AML-193 (cell line): ENCODE data around the gene SEC61B.
A peak's percentile ranks its signal among the peaks of the same experiment; 100 is the strongest.

Experiments used
- DNase-seq, 2 experiments: peaks; one replicate each; lab custom pipeline; 2025; lab: John Stamatoyannopoulos, UW

Gene SEC61B

GRCh38 chr9:99221621-99222415 is at the start of gene SEC61B, which contains the start of gene ALG2:
Gene SEC61B, plus strand, starts transcription at chr9:99222282. Its CDS starts 82 bp downstream, at chr9:99222364.
Gene ALG2, minus strand, starts transcription at chr9:99221942. Its CDS starts 48 bp downstream, at chr9:99221894.
- peak; percentile 86 to 94 for DNase-seq

DNA sequence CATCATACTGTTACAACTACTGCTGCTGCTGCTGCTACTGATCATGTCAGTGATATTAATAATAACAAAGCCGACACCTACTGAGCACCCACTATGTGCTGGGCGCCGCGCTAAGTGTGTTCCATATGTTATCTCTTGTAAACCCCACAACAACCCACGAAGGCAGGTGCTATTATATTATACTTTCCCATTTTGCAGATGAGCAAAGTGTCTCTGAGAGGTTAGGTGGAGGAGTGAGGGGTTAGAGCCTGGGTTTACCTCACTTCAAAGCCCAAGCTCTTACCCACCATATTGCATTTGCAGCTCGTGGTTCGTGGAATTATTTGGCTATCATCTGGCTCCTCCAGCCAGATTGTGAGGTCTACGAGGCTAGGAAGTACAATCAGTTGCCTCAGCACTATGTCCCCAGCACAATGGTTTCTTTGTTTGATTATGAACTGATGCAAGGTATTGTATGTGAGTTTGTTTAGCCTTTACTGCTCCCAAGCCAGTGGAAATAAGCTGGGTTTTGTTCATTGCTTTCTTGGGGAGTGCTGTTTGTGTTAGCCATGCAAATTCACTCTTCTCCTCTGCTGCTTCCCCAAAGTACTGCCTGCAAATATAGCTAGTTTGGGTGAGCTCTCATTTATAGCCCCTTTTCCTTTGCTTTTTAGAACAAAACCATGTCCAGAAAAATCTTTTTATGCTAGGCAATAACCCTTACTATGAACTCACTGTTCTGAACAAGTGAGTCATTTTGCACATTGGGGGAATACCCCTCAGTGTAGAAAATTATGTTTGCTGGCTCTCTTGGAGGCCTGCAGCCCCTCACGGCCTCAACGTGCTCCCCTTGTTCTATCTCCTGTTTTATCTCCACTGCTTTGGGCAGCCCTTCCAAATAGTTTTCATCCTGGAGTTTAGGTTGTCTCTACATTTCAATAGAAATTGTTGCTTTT is 48.2 kb upstream of the SEC61B start:
- DNase-seq: no peak

DNA sequence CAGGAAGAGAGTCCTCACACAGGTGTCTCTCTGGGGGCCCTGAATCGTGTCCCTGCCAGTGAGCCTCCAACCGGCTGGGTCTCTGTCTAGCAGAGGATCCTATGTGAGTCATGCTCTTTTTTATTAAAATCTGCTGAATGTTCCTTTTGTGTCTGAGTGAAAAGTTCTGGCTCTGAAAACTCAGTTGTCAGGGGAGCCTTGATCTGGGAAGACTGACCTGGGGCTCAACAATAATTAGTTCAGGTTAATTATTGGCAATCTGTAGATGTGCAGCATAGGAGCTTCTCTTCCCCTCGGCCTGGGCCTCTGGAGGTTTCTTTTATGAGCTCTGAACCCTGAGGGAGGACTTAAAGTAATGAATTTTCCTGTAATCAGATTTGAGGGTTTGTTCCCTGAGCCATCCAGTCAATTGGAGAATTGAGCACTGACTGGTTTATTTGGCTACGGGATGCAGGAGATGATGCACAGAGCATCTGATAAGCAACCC is 45.5 kb upstream of the SEC61B start:
- no peak for DNase-seq

- no peak for DNase-seq
These were observed 44.3 kb upstream of the SEC61B start for GRCh38 chr9:99177576-99178366.

GRCh38 chr9:99178912-99179872 is 42.9 kb upstream of the SEC61B start:
- DNase-seq: no peak

DNA sequence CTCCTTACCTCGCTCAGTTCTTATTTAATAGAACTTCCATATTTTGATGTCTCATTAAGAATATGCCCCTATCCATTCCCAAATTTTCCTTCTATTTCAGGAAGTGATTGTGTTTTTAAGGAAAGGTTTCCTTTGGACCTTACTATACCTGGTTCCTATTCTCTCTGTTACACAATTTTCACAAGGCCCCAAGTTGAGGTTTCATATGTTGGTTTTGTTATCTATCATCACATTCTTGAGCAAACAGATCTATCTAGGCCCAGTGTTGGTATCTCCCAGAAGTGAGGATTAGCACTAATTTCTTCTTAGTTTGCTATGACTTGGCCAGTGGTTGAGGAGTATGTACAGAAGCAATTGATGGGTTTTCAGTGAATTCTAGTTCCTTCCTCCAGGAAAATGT is 41.9 kb upstream of the SEC61B start:
- DNase-seq: no peak

GRCh38 chr9:99180662-99181061 is 41.4 kb upstream of the SEC61B start:
- DNase-seq: no peak

GRCh38 chr9:99181206-99181605 is 40.9 kb upstream of the SEC61B start:
- DNase-seq: no peak

GRCh38 chr9:99181621-99182020 is 40.5 kb upstream of the SEC61B start:
- DNase-seq: no peak

DNA sequence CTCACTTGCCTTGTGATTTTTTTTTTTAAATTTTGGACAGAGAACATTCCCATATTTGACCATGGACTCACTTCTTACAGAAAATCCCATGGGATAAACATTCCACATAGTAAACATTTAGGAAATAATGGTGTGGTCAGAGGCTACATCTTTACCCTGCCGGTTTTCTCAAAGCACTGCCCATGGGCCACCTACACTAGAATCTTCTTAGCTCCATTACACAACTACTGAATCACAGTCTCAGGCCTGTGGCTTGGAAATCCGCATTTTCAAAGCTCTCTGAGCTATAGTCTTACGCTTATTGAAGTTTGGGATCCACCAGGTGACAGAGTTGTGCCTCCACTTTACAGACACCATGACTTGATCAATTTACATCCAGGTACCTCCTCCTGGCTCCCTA is 39.7 kb upstream of the SEC61B start:
- DNase-seq: no peak

- no peak for DNase-seq
These were observed 38.5 kb upstream of the SEC61B start for GRCh38 chr9:99183616-99184015.

- DNase-seq: no peak
These were observed 38.0 kb upstream of the SEC61B start for GRCh38 chr9:99184110-99184474.

DNA sequence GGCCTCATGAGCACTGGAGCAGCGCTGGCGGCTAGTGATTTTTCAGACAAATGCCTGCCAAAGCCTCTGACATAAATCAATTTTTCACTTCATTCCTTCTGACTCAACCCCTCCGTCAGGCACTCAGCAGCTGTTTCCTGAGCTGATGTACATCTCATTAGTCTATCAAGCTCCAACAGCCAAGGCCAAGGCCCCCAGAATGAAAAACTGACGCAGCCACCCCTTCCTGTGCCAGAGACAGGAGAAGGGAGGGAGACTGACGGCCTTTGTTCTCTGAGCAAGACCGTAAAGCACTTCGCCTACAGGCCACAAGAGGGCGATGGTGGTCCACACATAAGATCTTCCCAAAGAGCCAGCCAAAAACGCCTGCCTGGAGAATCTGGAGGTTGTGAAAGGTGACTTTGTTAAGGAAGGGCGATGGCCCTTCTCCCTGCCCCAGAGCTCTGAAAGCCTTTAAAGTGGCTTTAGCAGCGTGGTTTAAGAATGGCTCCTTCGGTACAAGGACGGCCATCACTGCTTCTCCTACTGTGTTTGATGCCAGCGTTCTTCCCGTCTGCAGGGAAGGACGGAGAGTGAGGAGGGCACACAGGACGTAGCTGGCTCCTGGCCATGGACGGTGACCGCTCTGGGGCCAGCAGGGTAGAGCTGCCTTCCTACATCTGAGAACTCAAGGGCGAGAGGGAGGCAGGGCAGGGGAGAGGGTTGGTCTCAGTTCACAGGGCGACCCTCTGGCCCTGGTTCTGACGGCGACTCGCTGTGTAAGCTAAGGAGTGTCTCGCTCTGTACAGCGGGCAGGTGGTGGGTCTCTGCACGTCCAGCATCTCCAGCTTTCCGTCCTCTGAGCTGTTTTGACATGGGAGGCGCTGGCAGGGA is 37.4 kb upstream of the SEC61B start:
- peak; percentile 54 to 56 for DNase-seq

GRCh38 chr9:99185348-99185632 is 36.8 kb upstream of the SEC61B start:
- no peak for DNase-seq

- no peak for DNase-seq
These were observed 36.1 kb upstream of the SEC61B start for GRCh38 chr9:99185934-99186333.

DNA sequence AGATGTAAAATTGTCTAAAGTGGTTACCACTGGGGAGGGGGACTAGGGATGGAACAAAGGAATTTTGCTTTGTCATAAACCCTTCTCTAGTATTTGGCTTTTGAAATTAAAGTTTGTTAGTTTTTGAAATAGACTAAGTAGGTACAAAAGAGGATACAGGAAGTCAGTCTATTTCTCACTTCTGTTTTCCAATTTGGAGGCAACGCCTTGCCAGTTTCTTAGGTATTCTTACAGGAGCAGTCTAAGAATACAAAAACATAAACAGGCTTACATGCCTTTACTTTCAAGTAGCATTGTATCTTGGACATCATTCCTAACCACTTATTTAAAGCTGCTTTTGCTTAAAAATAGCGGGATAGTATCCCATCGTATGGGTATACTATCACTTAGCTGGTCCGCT is 34.8 kb upstream of the SEC61B start:
- no peak for DNase-seq

DNA sequence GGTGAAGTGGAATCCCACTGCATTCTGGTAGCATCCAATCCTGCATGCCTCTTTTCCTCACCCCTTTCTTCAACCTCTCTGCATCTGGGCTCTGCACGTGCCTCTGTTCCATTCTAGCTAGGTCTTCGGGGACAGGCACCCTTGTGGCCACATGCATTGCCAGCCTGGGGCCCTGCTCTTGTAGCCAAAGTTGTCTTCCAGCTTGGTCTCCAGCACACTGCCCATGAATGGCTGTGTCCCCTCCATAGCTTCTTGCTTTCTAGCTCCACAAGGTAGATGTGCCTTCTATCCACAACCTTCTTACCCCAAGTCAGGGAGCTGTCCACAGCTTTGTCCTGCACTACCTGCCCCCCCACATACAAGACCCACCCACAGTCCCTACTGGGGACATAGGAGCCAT is 32.9 kb upstream of the SEC61B start:
- DNase-seq: no peak

GRCh38 chr9:99189887-99190596 is 32.0 kb upstream of the SEC61B start:
- no peak for DNase-seq

DNA sequence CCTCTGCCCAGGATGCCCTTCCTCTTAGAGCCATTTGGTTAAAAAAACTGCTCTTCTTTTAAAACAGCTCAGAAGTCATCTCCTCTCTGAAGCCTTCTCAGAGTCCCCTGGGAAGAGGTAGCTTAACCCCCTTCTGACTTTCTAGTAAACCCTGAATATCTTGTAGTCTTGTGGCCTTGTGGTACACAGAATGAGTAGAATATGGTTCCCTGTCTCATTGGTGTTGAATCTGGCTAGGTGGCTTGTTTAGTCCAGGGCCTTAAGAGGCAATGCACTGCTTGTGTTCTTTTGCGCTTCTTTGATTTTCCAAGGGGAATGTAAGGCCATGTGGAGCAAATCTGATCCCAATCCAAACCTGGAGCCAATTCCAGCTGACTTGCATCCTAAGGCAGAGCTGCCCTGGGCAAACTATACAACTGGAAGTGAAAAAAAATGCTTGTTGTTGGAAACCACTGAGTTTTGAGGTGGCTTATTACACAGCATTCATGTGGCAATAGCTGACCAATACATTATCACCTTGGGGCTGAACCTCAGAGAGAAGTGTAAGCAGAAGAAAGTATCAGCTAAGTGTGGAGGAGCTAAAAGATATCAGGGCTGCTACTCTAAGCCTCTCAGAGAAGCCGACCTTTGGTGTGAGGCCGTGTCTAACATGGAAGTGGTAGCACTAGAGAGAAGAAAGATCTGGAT is 31.3 kb upstream of the SEC61B start:
- DNase-seq: no peak
